Colonic mucosa (tissue), 4 donors: ENCODE data around the gene AFF1. TPM values are rescaled to one million over a fixed set of nuclear protein-coding genes. Genes with fewer than 3 reads are reported as not detected.

ENCODE experiments used
- DNase-seq: peaks from one replicate; pipeline ENCODE4 v3.0.0-alpha.2; 2020
- H3K27ac ChIP-seq: fragments of 200-600 bp; one replicate; pipeline ENCODE4 v1.8.0; 2021
- H3K27me3 ChIP-seq: fragments of 200-600 bp; one replicate; pipeline ENCODE4 v1.8.0; 2021
- H3K36me3 ChIP-seq: fragments of 200-600 bp; one replicate; pipeline ENCODE4 v1.8.0; 2021
- H3K4me1 ChIP-seq: fragments of 200-600 bp; one replicate; pipeline ENCODE4 v1.8.0; 2021; ENCODE audit warnings: mild to moderate bottlenecking
- H3K4me3 ChIP-seq: fragments of 200-600 bp; one replicate; pipeline ENCODE4 v1.8.0; 2021
- H3K9ac ChIP-seq, 2 donors: one replicate each; pipeline ENCODE4 v1.7.0; 2013; ENCODE audit warnings: control low read depth in 2 of 2, low read depth in 2 of 2, low read length in 2 of 2
- H3K9me3 ChIP-seq: fragments of 200-600 bp; one replicate; pipeline ENCODE4 v1.8.0; 2021
- CTCF ChIP-seq: fragments of 200-600 bp; IDR thresholded peaks from one replicate; pipeline ENCODE4 v1.8.0; 2022; ENCODE audit warnings: antibody characterized with exemption, mild to moderate bottlenecking
- intact Hi-C: fragments of 100-400 bp; cut with DNase I; formaldehyde crosslinking; loops from one replicate; pipeline ENCODE4 v1.14.1; 2022
- total RNA-seq, 2 donors: library from RNA; stranded (reverse); fragmentation: NEBNext Ultra II Directional in 1 of 2; extraction: Animal tissue kit (Norgen Biotek cat#: 25700) in 1 of 2; gene quantifications; one replicate each; pipeline ENCODE4 v1.2.1, GENCODE V29; 2021
- donor health status: healthy.
- donor health status: DM: no; HTN: no; CAD: no.
- donor health status: DM: no; HTN: no; CAD: no.

AFF1 gene
- total RNA-seq, 2 donors from 2014 or later, result 73.5 to 104 TPM

GRCh38 chr4:87101543-87102199 is 166.9 kb downstream of the AFF1 start:
- H3K27ac ChIP-seq, result no peak overlapping the region
- no peak for TF ChIP-seq CTCF
- no peaks in the 10 kb centered on the region for H3K36me3 ChIP-seq
- no peak overlapping the region for H3K9ac ChIP-seq
- no peaks in the 10 kb centered on the region for H3K9me3 ChIP-seq
- H3K27me3 ChIP-seq, result no peaks in the 10 kb centered on the region
- H3K4me1 ChIP-seq, result peaks cover 8% of the 10 kb centered on the region
- no peak for DNase-seq
- intact Hi-C loops, result no loop called here
- no peak overlapping the region for H3K4me3 ChIP-seq

GRCh38 chr4:87103086-87103485 is 168.3 kb downstream of the AFF1 start:
- Histone ChIP-seq H3K4me1 (peaks cover 8% of the 10 kb centered on the region), H3K9me3 (no peaks in the 10 kb centered on the region), H3K9ac (no peak overlapping the region), H3K36me3 (no peaks in the 10 kb centered on the region), H3K4me3 (no peak overlapping the region), H3K27me3 (no peaks in the 10 kb centered on the region), H3K27ac (peak overlapping the region; percentile 54)
- intact Hi-C loops, result no loop called here
- no peak for TF ChIP-seq CTCF
- no peak for DNase-seq

- no peak for DNase-seq
- TF ChIP-seq CTCF, result no peak
- Histone ChIP-seq H3K27me3 (no peaks in the 10 kb centered on the region), H3K36me3 (no peaks in the 10 kb centered on the region), H3K4me1 (peaks cover 8% of the 10 kb centered on the region), H3K9ac (no peak overlapping the region), H3K4me3 (no peak overlapping the region), H3K27ac (peak overlapping the region; percentile 54), H3K9me3 (no peaks in the 10 kb centered on the region)
- intact Hi-C loops, result no loop called here
These were observed 168.9 kb downstream of the AFF1 start for GRCh38 chr4:87103691-87104187.

GRCh38 chr4:87105101-87105845 is 170.5 kb downstream of the AFF1 start:
- Histone ChIP-seq H3K27me3 (no peaks in the 10 kb centered on the region), H3K36me3 (no peaks in the 10 kb centered on the region)
- intact Hi-C loops, result no loop called here

GRCh38 chr4:87108142-87108546 is 173.3 kb downstream of the AFF1 start:
- Histone ChIP-seq H3K4me1 (peaks cover 8% of the 10 kb centered on the region), H3K27ac (peak overlapping the region; percentile 50), H3K9me3 (no peaks in the 10 kb centered on the region), H3K27me3 (no peaks in the 10 kb centered on the region), H3K36me3 (no peaks in the 10 kb centered on the region), H3K9ac (peak overlapping the region in 1 of 2 donors; percentile 4), H3K4me3 (no peak overlapping the region)
- no peak for DNase-seq
- intact Hi-C loops, result no loop called here
- no peak for TF ChIP-seq CTCF

More at GRCh38 chr4:87105101-87105845, 170.5 kb downstream of the AFF1 start:
- no peak for TF ChIP-seq CTCF
- H3K9ac ChIP-seq, result peak overlapping the region in 1 of 2 donors; percentile 59
- no peaks in the 10 kb centered on the region for H3K9me3 ChIP-seq
- peaks cover 8% of the 10 kb centered on the region for H3K4me1 ChIP-seq
- DNase-seq, result no peak
- no peak overlapping the region for H3K4me3 ChIP-seq
- H3K27ac ChIP-seq, result peak overlapping the region; percentile 54
